HEK293T (cell line): ENCODE measurements around the gene GRIK1.

ENCODE experiments used
- CTCF ChIA-PET: fragments of 350-600 bp; formaldehyde crosslinking; extraction: SDS; loops from one replicate; lab custom pipeline; 2021; ENCODE audit warnings: antibody characterized with exemption, inconsistent platforms; lab: Yijun Ruan, JAX
- POLR2A ChIA-PET: fragments of 350-600 bp; formaldehyde crosslinking; extraction: SDS; loops from one replicate; lab custom pipeline; 2020; ENCODE audit warnings: antibody characterized with exemption, inconsistent platforms; lab: Yijun Ruan, JAX
- DNase-seq: peaks from one replicate; pipeline ENCODE4 v3.0.0; 2012; ENCODE audit warnings: mixed read lengths; ENCODE audit errors: extremely low spot score
- ARNT ChIP-seq: fragments of 450-650 bp; IDR thresholded peaks from 2 replicates; pipeline ENCODE4 v1.6.1; 2017; ENCODE audit warnings: mild to moderate bottlenecking
- BHLHE40 ChIP-seq: fragments of 450-650 bp; IDR thresholded peaks from 2 replicates; pipeline ENCODE4 v1.6.1; 2016; ENCODE audit warnings: mild to moderate bottlenecking, moderate library complexity, borderline replicate concordance
- CTBP1 ChIP-seq: fragments of 450-650 bp; IDR thresholded peaks from 2 replicates; pipeline ENCODE4 v1.6.1; 2016; ENCODE audit warnings: borderline replicate concordance
- ELF4 ChIP-seq: fragments of 450-650 bp; IDR thresholded peaks from 2 replicates; pipeline ENCODE4 v1.6.1; 2017; ENCODE audit warnings: antibody characterized with exemption
- FOXA1 ChIP-seq: fragments of 450-650 bp; IDR thresholded peaks from 2 replicates; pipeline ENCODE4 v1.6.1; 2016; ENCODE audit warnings: mild to moderate bottlenecking
- FOXK2 ChIP-seq: fragments of 450-650 bp; IDR thresholded peaks from 2 replicates; pipeline ENCODE4 v1.6.1; 2016; ENCODE audit warnings: mild to moderate bottlenecking
- FOXM1 ChIP-seq: fragments of 450-650 bp; IDR thresholded peaks from 2 replicates; pipeline ENCODE4 v1.6.1; 2017; ENCODE audit warnings: mild to moderate bottlenecking, borderline replicate concordance
- HDGF ChIP-seq: fragments of 450-650 bp; IDR thresholded peaks from 2 replicates; pipeline ENCODE4 v1.6.1; 2017; ENCODE audit warnings: antibody characterized with exemption, borderline replicate concordance
- L3MBTL2 ChIP-seq: fragments of 450-650 bp; conservative IDR thresholded peaks from 2 replicates; pipeline ENCODE4 v1.6.1; 2016; ENCODE audit warnings: mild to moderate bottlenecking
- LEF1 ChIP-seq: fragments of 450-650 bp; IDR thresholded peaks from 2 replicates; pipeline ENCODE4 v1.6.1; 2017; ENCODE audit warnings: mild to moderate bottlenecking, borderline replicate concordance
- NFRKB ChIP-seq: fragments of 450-650 bp; IDR thresholded peaks from 2 replicates; pipeline ENCODE4 v1.6.1; 2016; ENCODE audit warnings: mild to moderate bottlenecking, moderate library complexity
- PKNOX1 ChIP-seq: fragments of 450-650 bp; IDR thresholded peaks from 2 replicates; pipeline ENCODE4 v1.6.1; 2016
- SP1 ChIP-seq: fragments of 450-650 bp; IDR thresholded peaks from 2 replicates; pipeline ENCODE4 v1.6.1; 2017
- SUZ12 ChIP-seq: fragments of 450-650 bp; IDR thresholded peaks from 2 replicates; pipeline ENCODE4 v1.6.1; 2016; ENCODE audit warnings: mild to moderate bottlenecking
- TARDBP ChIP-seq: fragments of 450-650 bp; IDR thresholded peaks from 2 replicates; pipeline ENCODE4 v1.6.1; 2016
- ZNF384 ChIP-seq: fragments of 450-650 bp; IDR thresholded peaks from 2 replicates; pipeline ENCODE4 v1.6.1; 2016

The GRIK1 gene

GRCh38 chr21:29851611-29852010, 88.2 kb downstream of the GRIK1 start:
- CTCF ChIA-PET = interaction anchor here (0.7 kb wide), 1 partner anchor 1240 kb away, joined by 3 read pairs; no protein-coding TSS in a partner anchor
- no peak for DNase-seq
- POLR2A ChIA-PET = no interaction called here
- TF ChIP-seq BHLHE40 = no peak

GRCh38 chr21:29849735-29850176, 90.0 kb downstream of the GRIK1 start:
- TF ChIP-seq HDGF (no peak), TARDBP (no peak), BHLHE40 (no peak), FOXA1 (no peak), LEF1 (no peak), ZNF384 (no peak), SP1 (no peak), CTBP1 (no peak), FOXM1 (no peak), FOXK2 (no peak), SUZ12 (no peak), L3MBTL2 (no peak), ELF4 (no peak), PKNOX1 (no peak), ARNT (no peak)
- ChIA-PET POLR2A (no interaction called here), CTCF (interaction anchor here (0.5 to 0.6 kb wide), 3 partner anchors 30 to 488 kb away, joined by 3 to 4 read pairs (median 3); no protein-coding TSS in a partner anchor)
- peak; percentile 69 for DNase-seq

- no peak for TF ChIP-seq LEF1
- TF ChIP-seq PKNOX1 = no peak
- no peak for TF ChIP-seq ZNF384
- no peak for TF ChIP-seq NFRKB
- no peak for TF ChIP-seq FOXK2
- TF ChIP-seq FOXM1 = no peak
- DNase-seq = no peak
- ChIA-PET POLR2A (no interaction called here), CTCF (no interaction called here)
Observed at GRCh38 chr21:29843804-29844203, 96.0 kb downstream of the GRIK1 start.

GRCh38 chr21:29834617-29835016, 105.2 kb downstream of the GRIK1 start:
- no peak for DNase-seq
- POLR2A ChIA-PET = no interaction called here
- TF ChIP-seq BHLHE40 (no peak), LEF1 (no peak), TARDBP (no peak), ELF4 (no peak), SUZ12 (no peak), HDGF (no peak), SP1 (no peak), FOXA1 (no peak), ZNF384 (no peak), CTBP1 (no peak), NFRKB (no peak), L3MBTL2 (no peak), ARNT (no peak)
- CTCF ChIA-PET = no interaction called here

GRCh38 chr21:29832217-29832616, 107.6 kb downstream of the GRIK1 start:
- no peak for DNase-seq
- TF ChIP-seq BHLHE40 = no peak
- TF ChIP-seq SP1 = no peak
- TF ChIP-seq FOXK2 = no peak
- no peak for TF ChIP-seq L3MBTL2
- CTCF ChIA-PET = no interaction called here
- POLR2A ChIA-PET = no interaction called here

GRCh38 chr21:29829564-29830275, 110.1 kb downstream of the GRIK1 start:
- no peak for DNase-seq
- ChIA-PET POLR2A (no interaction called here), CTCF (no interaction called here)
- TF ChIP-seq HDGF (no peak), L3MBTL2 (no peak), SUZ12 (no peak), ARNT (no peak), FOXK2 (no peak), SP1 (no peak), ELF4 (no peak), FOXA1 (no peak), BHLHE40 (no peak), NFRKB (no peak), FOXM1 (no peak), ZNF384 (no peak), TARDBP (no peak), PKNOX1 (no peak), CTBP1 (no peak), LEF1 (no peak)
